ENCODE results near the gene SH3RF3. TPM values are rescaled to one million over a fixed set of nuclear protein-coding genes. Genes with fewer than 3 reads are reported as not detected.

The SH3RF3 gene
- total RNA-seq, 1 donor from 2014 or later, result 2.1 TPM

- no peak overlapping the region for H3K9ac ChIP-seq (ENCODE audit: low read depth in 1 of 3, low read length in 3 of 3)
- no peak overlapping the region for H3K27ac ChIP-seq (ENCODE audit: low read depth, low read length)
- no peaks in the 10 kb centered on the region for H3K27me3 ChIP-seq (ENCODE audit: control insufficient read depth in 3 of 3, insufficient read depth in 3 of 3, low read length in 3 of 3)
- peaks cover 5 to 17% (median 7%) of the 10 kb centered on the region in 3 donors for H3K4me1 ChIP-seq (ENCODE audit: control insufficient read depth in 3 of 3, insufficient read depth in 3 of 3, low read length in 3 of 3)
- H3K9me3 ChIP-seq (ENCODE audit: control insufficient read depth in 3 of 3, low read length in 3 of 3), result no peaks in the 10 kb centered on the region
- H3K36me3 ChIP-seq (ENCODE audit: control insufficient read depth in 3 of 3, insufficient read depth in 3 of 3, low read length in 3 of 3), result no peaks in the 10 kb centered on the region
- H3K4me3 ChIP-seq (ENCODE audit: low read length in 3 of 3), result no peak overlapping the region
Observed at GRCh38 chr2:109304731-109305470, 175.9 kb downstream of the SH3RF3 start.

- H3K4me3 ChIP-seq (ENCODE audit: low read length in 3 of 3), result no peak overlapping the region
- no peaks in the 10 kb centered on the region for H3K27me3 ChIP-seq (ENCODE audit: control insufficient read depth in 3 of 3, insufficient read depth in 3 of 3, low read length in 3 of 3)
- H3K9me3 ChIP-seq (ENCODE audit: control insufficient read depth in 3 of 3, low read length in 3 of 3), result no peaks in the 10 kb centered on the region
- H3K4me1 ChIP-seq (ENCODE audit: control insufficient read depth in 3 of 3, insufficient read depth in 3 of 3, low read length in 3 of 3), result peaks cover 4 to 17% (median 7%) of the 10 kb centered on the region in 3 donors
- H3K36me3 ChIP-seq (ENCODE audit: control insufficient read depth in 3 of 3, insufficient read depth in 3 of 3, low read length in 3 of 3), result no peaks in the 10 kb centered on the region
- no peak overlapping the region for H3K9ac ChIP-seq (ENCODE audit: low read depth in 1 of 3, low read length in 3 of 3)
- H3K27ac ChIP-seq (ENCODE audit: low read depth, low read length), result no peak overlapping the region
Observed at GRCh38 chr2:109305490-109306167, 176.6 kb downstream of the SH3RF3 start.

- peaks cover 3 to 17% (median 7%) of the 10 kb centered on the region in 3 donors for H3K4me1 ChIP-seq (ENCODE audit: control insufficient read depth in 3 of 3, insufficient read depth in 3 of 3, low read length in 3 of 3)
- no peaks in the 10 kb centered on the region for H3K27me3 ChIP-seq (ENCODE audit: control insufficient read depth in 3 of 3, insufficient read depth in 3 of 3, low read length in 3 of 3)
- H3K36me3 ChIP-seq (ENCODE audit: control insufficient read depth in 3 of 3, insufficient read depth in 3 of 3, low read length in 3 of 3), result no peaks in the 10 kb centered on the region
- H3K27ac ChIP-seq (ENCODE audit: low read depth, low read length), result no peak overlapping the region
- H3K4me3 ChIP-seq (ENCODE audit: low read length in 3 of 3), result no peak overlapping the region
- H3K9ac ChIP-seq (ENCODE audit: low read depth in 1 of 3, low read length in 3 of 3), result no peak overlapping the region
- no peaks in the 10 kb centered on the region for H3K9me3 ChIP-seq (ENCODE audit: control insufficient read depth in 3 of 3, low read length in 3 of 3)
Observed at GRCh38 chr2:109306190-109306589, 177.2 kb downstream of the SH3RF3 start.

- no peak overlapping the region for H3K9ac ChIP-seq (ENCODE audit: low read depth in 1 of 3, low read length in 3 of 3)
- no peaks in the 10 kb centered on the region for H3K27me3 ChIP-seq (ENCODE audit: control insufficient read depth in 3 of 3, insufficient read depth in 3 of 3, low read length in 3 of 3)
- no peaks in the 10 kb centered on the region for H3K9me3 ChIP-seq (ENCODE audit: control insufficient read depth in 3 of 3, low read length in 3 of 3)
- H3K27ac ChIP-seq (ENCODE audit: low read depth, low read length), result no peak overlapping the region
- no peak overlapping the region for H3K4me3 ChIP-seq (ENCODE audit: low read length in 3 of 3)
- peaks cover 0 to 5% (median 3%) of the 10 kb centered on the region in 3 donors for H3K4me1 ChIP-seq (ENCODE audit: control insufficient read depth in 3 of 3, insufficient read depth in 3 of 3, low read length in 3 of 3)
- H3K36me3 ChIP-seq (ENCODE audit: control insufficient read depth in 3 of 3, insufficient read depth in 3 of 3, low read length in 3 of 3), result no peaks in the 10 kb centered on the region
Observed at GRCh38 chr2:109311771-109312170, 182.8 kb downstream of the SH3RF3 start.

GRCh38 chr2:109312902-109313301, 183.9 kb downstream of the SH3RF3 start:
- Histone ChIP-seq H3K27me3 (ENCODE audit: control insufficient read depth in 3 of 3, insufficient read depth in 3 of 3, low read length in 3 of 3) (no peaks in the 10 kb centered on the region), H3K4me1 (ENCODE audit: control insufficient read depth in 3 of 3, insufficient read depth in 3 of 3, low read length in 3 of 3) (peaks cover 11 to 14% (median 12%) of the 10 kb centered on the region in 3 donors), H3K27ac (ENCODE audit: low read depth, low read length) (no peak overlapping the region), H3K9ac (ENCODE audit: low read depth in 1 of 3, low read length in 3 of 3) (no peak overlapping the region), H3K9me3 (ENCODE audit: control insufficient read depth in 3 of 3, low read length in 3 of 3) (no peaks in the 10 kb centered on the region), H3K4me3 (ENCODE audit: low read length in 3 of 3) (no peak overlapping the region), H3K36me3 (ENCODE audit: control insufficient read depth in 3 of 3, insufficient read depth in 3 of 3, low read length in 3 of 3) (no peaks in the 10 kb centered on the region)

- H3K27ac ChIP-seq (ENCODE audit: low read depth, low read length), result no peak overlapping the region
- H3K9me3 ChIP-seq (ENCODE audit: control insufficient read depth in 3 of 3, low read length in 3 of 3), result no peaks in the 10 kb centered on the region
- no peak overlapping the region for H3K9ac ChIP-seq (ENCODE audit: low read depth in 1 of 3, low read length in 3 of 3)
Observed at GRCh38 chr2:109313343-109313742, 184.3 kb downstream of the SH3RF3 start.

GRCh38 chr2:109316091-109316490, 187.1 kb downstream of the SH3RF3 start:
- Histone ChIP-seq H3K4me3 (ENCODE audit: low read length in 3 of 3) (no peak overlapping the region), H3K27ac (ENCODE audit: low read depth, low read length) (no peak overlapping the region), H3K4me1 (ENCODE audit: control insufficient read depth in 3 of 3, insufficient read depth in 3 of 3, low read length in 3 of 3) (peaks cover 32 to 40% (median 36%) of the 10 kb centered on the region in 3 donors), H3K9ac (ENCODE audit: low read depth in 1 of 3, low read length in 3 of 3) (no peak overlapping the region), H3K36me3 (ENCODE audit: control insufficient read depth in 3 of 3, insufficient read depth in 3 of 3, low read length in 3 of 3) (no peaks in the 10 kb centered on the region), H3K27me3 (ENCODE audit: control insufficient read depth in 3 of 3, insufficient read depth in 3 of 3, low read length in 3 of 3) (no peaks in the 10 kb centered on the region), H3K9me3 (ENCODE audit: control insufficient read depth in 3 of 3, low read length in 3 of 3) (no peaks in the 10 kb centered on the region)

More at GRCh38 chr2:109313343-109313742, 184.3 kb downstream of the SH3RF3 start:
- no peak overlapping the region for H3K4me3 ChIP-seq (ENCODE audit: low read length in 3 of 3)
- peaks cover 15 to 19% (median 17%) of the 10 kb centered on the region in 3 donors for H3K4me1 ChIP-seq (ENCODE audit: control insufficient read depth in 3 of 3, insufficient read depth in 3 of 3, low read length in 3 of 3)
- H3K36me3 ChIP-seq (ENCODE audit: control insufficient read depth in 3 of 3, insufficient read depth in 3 of 3, low read length in 3 of 3), result no peaks in the 10 kb centered on the region
- no peaks in the 10 kb centered on the region for H3K27me3 ChIP-seq (ENCODE audit: control insufficient read depth in 3 of 3, insufficient read depth in 3 of 3, low read length in 3 of 3)

- Histone ChIP-seq H3K27ac (ENCODE audit: low read depth, low read length) (peak overlapping the region; percentile 80), H3K4me3 (ENCODE audit: low read length in 3 of 3) (peak overlapping the region in 2 of 3 donors; percentile 34 to 56), H3K4me1 (ENCODE audit: control insufficient read depth in 3 of 3, insufficient read depth in 3 of 3, low read length in 3 of 3) (peaks cover 43 to 51% (median 46%) of the 10 kb centered on the region in 3 donors), H3K36me3 (ENCODE audit: control insufficient read depth in 3 of 3, insufficient read depth in 3 of 3, low read length in 3 of 3) (no peaks in the 10 kb centered on the region), H3K9ac (ENCODE audit: low read depth in 1 of 3, low read length in 3 of 3) (peak overlapping the region in 1 of 3 donors; percentile 71), H3K27me3 (ENCODE audit: control insufficient read depth in 3 of 3, insufficient read depth in 3 of 3, low read length in 3 of 3) (no peaks in the 10 kb centered on the region), H3K9me3 (ENCODE audit: control insufficient read depth in 3 of 3, low read length in 3 of 3) (no peaks in the 10 kb centered on the region)
Observed at GRCh38 chr2:109317471-109318095, 188.6 kb downstream of the SH3RF3 start.

- H3K4me3 ChIP-seq (ENCODE audit: low read length in 3 of 3), result peak overlapping the region; percentile 34 to 61 (median 56)
- peak overlapping the region; percentile 80 for H3K27ac ChIP-seq (ENCODE audit: low read depth, low read length)
- H3K4me1 ChIP-seq (ENCODE audit: control insufficient read depth in 3 of 3, insufficient read depth in 3 of 3, low read length in 3 of 3), result peaks cover 49 to 58% (median 53%) of the 10 kb centered on the region in 3 donors
- H3K27me3 ChIP-seq (ENCODE audit: control insufficient read depth in 3 of 3, insufficient read depth in 3 of 3, low read length in 3 of 3), result no peaks in the 10 kb centered on the region
- H3K9me3 ChIP-seq (ENCODE audit: control insufficient read depth in 3 of 3, low read length in 3 of 3), result no peaks in the 10 kb centered on the region
- H3K36me3 ChIP-seq (ENCODE audit: control insufficient read depth in 3 of 3, insufficient read depth in 3 of 3, low read length in 3 of 3), result no peaks in the 10 kb centered on the region
- peak overlapping the region in 2 of 3 donors; percentile 57 to 71 for H3K9ac ChIP-seq (ENCODE audit: low read depth in 1 of 3, low read length in 3 of 3)
Observed at GRCh38 chr2:109318150-109318948, 189.3 kb downstream of the SH3RF3 start.

Data from skeletal muscle tissue (tissue), 4 donors.